Activated CD4-positive, CD25-positive, alpha-beta regulatory T cell treated with anti-CD3 and anti-CD28 coated beads, Interleukin-2, amount 50 U/mL, for 24 hours (primary cell): ENCODE data around the gene EXOC4.
"Not testable (repeated sequence)": the region's sequence is repeated elsewhere in the genome, so short reads cannot be mapped to it uniquely, and the experiment has no call there.

Source experiments
- ATAC-seq, 2 donors: fragments of 150-1000 bp; cut with Tn5 transposase; one replicate each; pipeline ENCODE4 v1.10.0; 2021; ENCODE audit warnings: mild to moderate bottlenecking in 1 of 2, moderate library complexity in 1 of 2

Gene EXOC4

GRCh38 chr7:133962646-133963045 is 709.8 kb downstream of the EXOC4 start:
- ATAC-seq = no peak

GRCh38 chr7:133963629-133964028 is 710.8 kb downstream of the EXOC4 start:
- no peak for ATAC-seq

GRCh38 chr7:133971625-133972024 is 718.7 kb downstream of the EXOC4 start:
- ATAC-seq = no peak

- ATAC-seq = no peak
Observed at GRCh38 chr7:133973710-133974109, 720.8 kb downstream of the EXOC4 start.

GRCh38 chr7:133975130-133975529 is 722.3 kb downstream of the EXOC4 start:
- no peak for ATAC-seq

- ATAC-seq = no peak
Observed at GRCh38 chr7:133976140-133976539, 723.3 kb downstream of the EXOC4 start.

- ATAC-seq = no peak
Observed at GRCh38 chr7:133977409-133978274, 724.8 kb downstream of the EXOC4 start.

- no peak for ATAC-seq
Observed at GRCh38 chr7:133978502-133979295, 725.8 kb downstream of the EXOC4 start.

GRCh38 chr7:133980804-133981203 is 727.9 kb downstream of the EXOC4 start:
- no peak for ATAC-seq

- ATAC-seq = no peak
Observed at GRCh38 chr7:133983685-133984419, 731.0 kb downstream of the EXOC4 start.

GRCh38 chr7:133985300-133985699 is 732.4 kb downstream of the EXOC4 start:
- no peak for ATAC-seq

- no peak for ATAC-seq
Observed at GRCh38 chr7:133987582-133987981, 734.7 kb downstream of the EXOC4 start.

GRCh38 chr7:133993547-133993946 is 740.7 kb downstream of the EXOC4 start:
- no peak for ATAC-seq

GRCh38 chr7:133994100-133994499 is 741.2 kb downstream of the EXOC4 start:
- not testable (repeated sequence) for ATAC-seq

GRCh38 chr7:133997463-133997862 is 744.6 kb downstream of the EXOC4 start:
- no peak for ATAC-seq

GRCh38 chr7:133999178-133999577 is 746.3 kb downstream of the EXOC4 start:
- ATAC-seq = no peak

- no peak for ATAC-seq
Observed at GRCh38 chr7:134004829-134005505, 752.1 kb downstream of the EXOC4 start.

- ATAC-seq = no peak
Observed at GRCh38 chr7:134009314-134010110, 756.6 kb downstream of the EXOC4 start.

- no peak for ATAC-seq
Observed at GRCh38 chr7:134013249-134013648, 760.4 kb downstream of the EXOC4 start.

- no peak for ATAC-seq
Observed at GRCh38 chr7:134014935-134015334, 762.1 kb downstream of the EXOC4 start.

GRCh38 chr7:134016223-134016941 is 763.5 kb downstream of the EXOC4 start:
- no peak for ATAC-seq
